GM18499 (cell line): ENCODE measurements around the gene FRMD4B.
A peak's percentile ranks its signal among the peaks of the same experiment; 100 is the strongest.
"Not testable (repeated sequence)": the region's sequence is repeated elsewhere in the genome, so short reads cannot be mapped to it uniquely, and the experiment has no call there.

Experiments used
- ATAC-seq: cut with Tn5 transposase; IDR thresholded peaks from one replicate; pipeline ENCODE4 v1.9.1; 2021; ENCODE audit warnings: moderate number of reproducible peaks; ENCODE audit not compliant: insufficient read depth, unreplicated experiment

Gene FRMD4B

DNA sequence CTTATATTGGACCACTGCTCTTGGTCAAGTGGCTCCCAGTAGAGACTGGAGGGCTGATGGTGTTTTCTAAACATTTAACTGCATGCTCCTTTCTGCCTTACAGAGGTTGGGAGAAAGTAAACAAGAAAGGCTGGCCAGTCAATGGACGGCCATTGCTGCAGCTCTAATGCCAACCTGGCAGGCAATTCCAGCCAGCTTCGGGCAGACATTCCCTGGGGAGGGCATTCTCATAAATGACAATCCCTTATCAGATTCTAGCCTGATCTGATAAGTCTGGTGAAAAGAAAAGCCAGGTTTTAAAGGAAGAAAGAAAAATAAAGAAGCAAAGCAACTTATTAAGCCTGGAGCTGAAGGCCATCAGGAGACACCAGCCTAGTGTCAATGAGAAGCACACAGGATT lies 60.7 kb downstream of the FRMD4B start:
- ATAC-seq, result no peak

DNA sequence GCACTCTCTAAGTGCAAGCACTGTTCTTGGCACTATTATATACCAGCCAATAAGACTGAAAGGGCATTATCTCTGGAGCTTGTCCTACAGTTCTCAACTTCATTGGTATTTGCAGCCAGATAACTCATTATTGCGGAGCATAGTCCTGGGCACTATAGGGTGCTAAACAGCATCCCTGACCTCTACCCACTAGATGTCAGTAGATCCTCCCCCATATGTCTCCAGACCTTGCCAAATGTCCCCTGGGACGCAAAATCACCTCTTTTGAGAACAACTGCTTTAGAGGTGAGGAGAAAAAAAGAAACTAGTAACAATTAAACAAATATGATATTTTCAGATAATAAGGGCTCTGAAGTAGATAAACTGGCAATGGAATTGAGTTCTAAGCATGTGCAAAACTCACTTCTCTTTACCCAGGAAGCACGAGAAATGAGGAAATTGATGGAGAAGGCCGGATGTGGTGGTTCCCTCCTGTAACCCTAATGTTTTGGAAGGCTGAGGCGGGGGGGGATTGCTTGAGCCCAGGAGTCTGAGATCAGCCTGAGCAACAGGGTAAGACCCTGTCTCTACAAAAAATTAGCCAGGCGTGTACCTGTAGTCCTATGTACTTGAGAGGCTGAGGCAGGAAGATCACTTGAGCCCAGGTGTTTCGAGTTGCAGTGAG lies 61.4 kb downstream of the FRMD4B start:
- no peak for ATAC-seq

DNA sequence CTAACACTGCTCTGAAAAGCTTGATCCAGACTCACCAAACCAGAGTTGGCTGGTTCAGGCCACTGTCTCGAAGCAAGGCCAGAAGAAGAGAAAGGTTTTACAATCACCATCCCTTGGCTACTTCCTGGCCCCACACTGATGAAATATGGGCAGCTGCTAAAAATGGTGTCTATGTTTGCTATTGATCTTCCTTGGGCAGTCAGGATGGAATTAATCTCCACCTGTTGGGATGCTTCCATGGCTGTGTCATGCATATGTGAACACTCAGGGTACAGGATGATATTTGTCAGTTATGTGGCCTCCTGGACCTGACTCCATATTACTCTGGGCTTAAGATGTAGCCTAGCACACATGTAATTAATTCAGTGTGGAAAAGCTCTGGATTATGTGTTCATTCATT lies 61.9 kb downstream of the FRMD4B start:
- ATAC-seq, result no peak

DNA sequence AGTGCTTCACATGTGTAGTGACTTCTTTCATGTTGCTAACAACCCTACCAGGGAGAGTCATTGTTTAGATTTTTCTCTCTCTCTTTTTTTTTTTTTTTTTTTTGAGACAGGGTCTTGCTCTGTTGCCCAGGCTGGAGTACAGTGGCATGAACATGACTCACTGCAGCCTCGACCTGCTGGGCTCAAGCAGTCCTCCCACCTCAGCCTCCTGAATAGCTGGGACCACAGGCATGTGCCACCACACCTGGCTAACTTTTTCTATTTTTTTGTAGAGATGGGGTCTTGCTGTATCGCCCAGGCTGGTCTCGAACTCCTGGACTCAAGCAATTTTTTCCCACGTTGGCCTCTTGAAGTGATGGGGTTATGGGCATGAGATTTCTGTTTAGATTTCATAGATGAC lies 63.4 kb downstream of the FRMD4B start:
- not testable (repeated sequence) for ATAC-seq

DNA sequence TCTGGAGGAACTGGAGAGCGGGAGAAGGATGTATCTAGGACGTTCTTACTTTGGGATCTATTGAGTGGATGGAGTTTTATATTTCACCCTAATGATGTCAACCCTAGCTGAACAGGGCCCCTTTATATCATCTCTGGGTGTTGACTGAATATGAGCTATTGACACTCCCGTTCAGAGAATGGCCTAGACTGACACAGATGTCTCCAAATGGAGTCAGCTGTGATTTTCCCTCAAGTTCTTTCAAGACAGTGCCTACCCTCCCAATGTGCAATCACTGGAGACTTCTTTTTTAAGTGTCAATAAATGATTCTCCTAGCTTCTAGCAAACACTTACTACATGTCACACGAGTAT lies 63.8 kb downstream of the FRMD4B start:
- ATAC-seq, result no peak

DNA sequence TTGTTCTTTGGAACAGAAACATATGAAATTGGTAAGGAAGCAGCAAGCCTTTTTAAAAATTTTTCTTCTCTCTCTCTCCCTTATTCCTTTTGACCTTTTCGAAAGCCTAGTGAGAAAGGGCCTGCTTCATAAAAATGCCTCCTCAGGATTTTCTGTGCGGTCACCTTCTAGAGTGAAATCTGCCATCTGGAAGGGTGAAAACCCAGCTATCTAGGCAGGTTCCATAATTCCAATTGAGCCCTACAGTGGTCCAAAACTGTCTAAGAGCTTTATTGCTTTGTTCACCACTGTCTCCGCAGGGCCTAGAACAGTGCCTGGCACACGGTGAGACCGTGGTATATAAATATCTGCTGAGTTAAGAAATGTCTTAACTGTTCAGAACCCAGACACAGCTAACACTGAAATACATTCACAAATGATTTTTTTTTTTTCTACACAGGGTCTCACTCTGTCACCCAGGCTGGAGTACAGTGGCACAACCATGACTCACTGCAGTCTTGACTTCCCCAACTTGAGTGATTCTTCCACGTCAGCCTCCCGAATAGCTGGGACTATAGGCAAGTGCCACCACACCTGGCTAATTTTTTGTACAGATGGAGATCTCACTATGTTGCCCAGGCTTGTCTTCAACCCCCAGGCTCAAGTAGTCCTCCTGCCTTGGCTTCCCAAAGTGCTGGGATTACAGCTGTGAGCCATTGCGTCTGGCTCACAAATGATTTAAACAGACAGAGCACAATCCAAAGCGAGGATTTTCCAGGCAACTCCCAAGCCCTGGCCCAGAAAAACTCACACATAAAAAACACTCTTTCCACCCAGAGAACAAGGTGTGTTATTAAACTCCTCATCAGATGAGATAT lies 64.4 kb downstream of the FRMD4B start:
- ATAC-seq, result no peak

DNA sequence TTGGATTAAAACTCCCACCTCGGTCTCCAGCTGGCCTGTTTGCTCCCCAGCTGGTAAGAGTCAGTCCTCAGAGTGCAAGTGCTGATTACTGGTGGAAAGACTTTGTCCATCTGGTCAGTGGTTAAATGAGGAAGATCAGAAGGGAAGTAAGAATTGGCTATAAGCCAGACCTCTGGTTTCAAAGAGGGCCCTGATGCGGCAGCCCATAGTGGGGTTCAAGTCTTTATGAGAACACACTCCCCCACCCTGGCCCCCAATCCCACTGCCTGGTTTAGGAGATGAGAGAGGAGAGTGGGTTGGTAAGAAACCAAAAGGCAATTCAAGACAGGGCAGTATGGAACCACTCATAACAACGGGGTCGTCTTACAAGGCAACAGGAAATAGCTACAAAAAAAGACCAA lies 65.0 kb downstream of the FRMD4B start:
- ATAC-seq, result peak; percentile 50

DNA sequence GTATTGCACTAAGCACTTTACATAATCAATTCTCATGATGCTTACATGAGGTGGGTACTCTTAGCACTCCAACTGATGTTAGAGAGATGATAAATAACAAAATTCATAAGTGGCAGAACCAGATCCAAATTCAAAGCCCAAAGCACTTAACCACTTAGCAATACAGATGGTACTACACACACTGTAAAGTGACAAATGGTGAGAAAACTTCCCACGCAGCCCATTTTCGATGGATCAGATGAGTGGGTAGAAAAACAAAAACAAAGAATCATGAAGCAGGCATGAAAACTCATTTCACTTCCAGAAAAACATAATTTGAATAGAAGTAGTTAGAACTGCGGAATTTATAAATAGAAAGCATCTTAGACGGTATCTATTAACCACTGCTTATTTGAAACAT lies 66.2 kb downstream of the FRMD4B start:
- ATAC-seq, result no peak

DNA sequence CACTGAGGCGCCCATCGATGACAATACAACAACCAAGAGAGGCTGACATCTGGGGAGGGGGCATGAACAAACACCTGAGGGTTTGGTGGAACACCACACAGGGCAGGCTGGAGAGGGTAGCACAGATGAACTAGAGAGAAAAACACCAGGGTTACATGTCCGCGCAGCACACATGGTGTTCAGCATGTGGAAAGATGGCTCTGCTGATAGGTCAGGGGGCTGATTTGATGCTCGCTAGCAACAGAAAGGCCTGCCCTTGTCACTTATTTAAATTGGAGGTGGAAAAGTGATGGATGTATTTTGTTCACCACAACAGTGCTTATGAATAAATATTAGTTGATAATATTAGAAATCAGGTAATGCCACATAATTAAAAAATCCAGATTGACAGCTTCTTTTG lies 67.5 kb downstream of the FRMD4B start:
- no peak for ATAC-seq

DNA sequence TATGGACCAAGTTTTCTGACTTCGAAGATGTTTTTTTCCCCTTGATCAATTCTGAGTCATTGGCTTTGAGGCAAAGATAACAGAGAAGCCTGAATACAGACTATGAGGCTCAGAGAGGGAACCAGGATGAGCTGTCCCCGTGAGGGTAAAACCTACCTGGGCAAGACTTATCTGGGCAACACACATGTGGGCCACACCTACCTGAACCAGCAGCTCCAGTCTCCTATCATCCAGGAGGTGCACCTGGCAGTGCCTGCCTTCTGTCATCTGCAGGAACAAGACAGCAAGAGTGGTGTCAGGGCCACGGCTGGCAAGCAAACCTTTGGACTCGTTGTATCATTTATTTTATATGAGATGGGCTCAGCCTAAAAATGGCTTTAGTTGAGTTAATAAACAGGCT lies 72.6 kb downstream of the FRMD4B start:
- no peak for ATAC-seq

DNA sequence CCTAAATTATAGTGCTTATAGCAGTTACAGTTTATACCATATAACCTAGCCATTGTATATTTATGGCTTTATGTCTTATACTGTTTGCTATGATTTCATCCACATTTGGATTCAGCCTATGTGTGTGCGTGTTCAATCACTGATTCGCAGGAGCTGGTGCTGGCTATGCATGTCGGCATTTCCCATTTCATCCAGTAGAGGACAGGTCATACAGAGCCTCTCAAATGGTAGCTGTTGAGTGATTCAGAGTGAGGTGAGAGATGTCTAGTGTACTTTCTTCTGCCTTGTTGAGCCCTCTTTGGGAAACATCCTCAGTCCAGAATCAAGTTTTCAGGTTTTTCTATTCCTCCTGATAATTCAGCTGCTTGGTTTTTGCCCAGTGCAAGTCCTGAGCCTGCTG lies 76.1 kb downstream of the FRMD4B start:
- no peak for ATAC-seq

DNA sequence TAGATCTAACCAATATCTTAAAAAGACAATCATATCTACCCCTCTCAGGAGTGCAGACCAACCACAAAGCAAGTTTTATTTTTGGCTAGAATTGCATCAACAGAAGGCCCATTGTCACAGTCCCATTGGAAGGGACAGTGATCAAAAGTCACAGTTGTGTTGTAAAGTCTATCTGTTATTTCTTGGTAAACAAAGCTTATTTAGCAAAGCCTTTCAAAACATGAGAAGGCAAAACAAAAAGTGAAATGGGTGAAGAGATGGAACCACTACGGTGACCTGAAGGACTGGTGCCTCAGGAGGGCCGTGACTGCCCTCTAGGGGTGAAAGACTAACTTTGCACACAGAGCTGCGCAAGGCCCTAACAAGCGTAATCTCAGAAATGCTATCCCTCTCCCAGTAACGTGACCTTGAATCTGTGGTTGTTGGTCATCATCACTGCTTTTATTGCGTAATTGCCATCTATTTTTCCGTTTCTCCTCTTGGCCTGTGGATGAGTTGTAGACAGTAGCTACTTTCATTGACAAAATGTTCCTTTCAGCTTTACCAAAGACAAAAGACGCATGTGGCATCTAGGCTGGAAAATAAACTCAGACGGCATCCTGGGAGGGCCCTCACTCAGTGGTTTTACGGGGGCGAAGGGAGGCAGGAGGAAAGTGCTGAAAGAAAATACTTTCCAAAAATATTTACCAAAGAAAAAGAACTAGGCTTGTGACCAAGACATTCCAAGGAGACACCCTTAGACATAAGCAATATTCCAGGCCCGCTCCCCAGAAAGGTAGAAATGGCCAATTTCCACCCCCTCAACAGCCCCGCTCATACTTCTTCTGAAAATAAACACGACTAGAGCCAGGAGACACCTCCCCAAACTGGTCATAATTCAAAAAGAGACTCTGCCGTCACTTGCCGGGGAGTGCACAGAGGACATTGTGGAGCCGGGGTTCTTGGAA lies 79.4 kb downstream of the FRMD4B start:
- peak; percentile 76 for ATAC-seq

DNA sequence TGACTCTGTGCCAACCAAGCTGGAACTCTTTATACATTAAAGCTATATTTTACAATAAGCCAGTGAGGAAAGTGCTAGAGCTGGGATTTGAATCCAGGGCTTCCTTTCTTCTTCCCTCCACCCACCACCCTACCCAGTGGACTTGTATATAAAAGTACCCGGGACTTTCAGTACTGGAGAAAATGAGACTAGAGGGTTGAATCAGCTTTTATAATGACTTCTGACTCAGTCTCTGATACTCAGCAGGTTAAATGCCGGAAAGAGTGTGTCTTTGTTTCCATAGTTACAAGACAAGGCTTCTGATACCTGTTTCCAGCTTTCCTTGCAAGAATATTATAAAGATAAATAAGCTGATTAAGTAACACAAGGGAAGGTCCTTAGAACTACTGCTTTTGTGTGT lies 80.9 kb downstream of the FRMD4B start:
- ATAC-seq, result no peak

DNA sequence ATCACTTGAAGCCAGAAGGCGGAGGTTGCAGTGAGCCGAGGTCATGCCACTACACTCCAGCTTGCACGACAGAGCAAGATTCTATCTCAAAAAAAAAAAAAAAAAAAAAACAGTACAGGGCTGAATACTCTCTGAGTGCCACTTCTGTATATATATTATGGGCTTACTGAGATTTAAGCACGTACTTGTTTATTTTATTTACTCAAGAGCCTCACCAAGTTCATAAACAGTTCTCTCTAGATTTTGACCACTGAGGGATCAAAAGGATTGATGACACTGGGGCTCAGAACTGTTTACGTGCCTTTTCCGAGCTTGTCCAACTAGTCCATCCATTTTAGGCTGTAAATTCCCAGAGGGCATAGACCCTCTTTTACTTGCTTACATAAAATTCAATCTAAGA lies 81.5 kb downstream of the FRMD4B start:
- no peak for ATAC-seq

DNA sequence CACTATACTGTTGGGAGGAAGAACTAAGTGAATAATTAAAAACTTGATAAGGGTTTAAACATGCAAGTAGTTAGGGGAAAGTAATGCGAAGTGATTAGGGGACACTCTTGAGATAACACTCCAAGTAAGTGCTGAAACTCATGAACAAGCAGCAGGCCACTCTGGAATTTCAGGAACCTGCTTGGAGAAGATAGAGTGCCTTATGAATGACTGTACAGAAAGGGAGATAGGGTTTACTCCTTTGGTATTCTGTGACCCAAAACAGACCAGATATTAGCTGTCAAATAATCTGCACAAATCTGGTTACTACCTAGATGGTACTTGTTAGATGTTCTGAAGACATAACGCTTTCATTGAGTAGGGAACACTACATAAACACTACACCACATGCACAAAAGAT lies 85.6 kb downstream of the FRMD4B start:
- ATAC-seq, result no peak

DNA sequence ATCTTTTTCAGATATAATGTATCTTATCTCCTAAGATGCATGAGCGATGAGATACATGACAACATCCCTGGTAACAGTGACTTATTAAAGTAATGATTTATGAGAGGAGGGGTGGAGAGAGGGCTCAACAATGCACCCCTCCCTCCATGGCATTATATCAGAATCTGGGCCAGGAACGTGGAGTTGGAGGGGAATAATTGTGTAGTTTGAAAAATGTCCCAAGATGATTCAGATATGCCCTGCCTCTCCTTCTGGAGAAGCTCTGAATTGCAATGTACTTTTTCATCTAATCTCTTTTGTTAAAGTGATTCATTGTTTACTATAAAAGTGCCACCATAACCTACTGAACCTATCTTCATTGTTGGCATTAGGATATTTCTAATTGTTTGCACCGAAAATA lies 86.5 kb downstream of the FRMD4B start:
- ATAC-seq, result no peak

DNA sequence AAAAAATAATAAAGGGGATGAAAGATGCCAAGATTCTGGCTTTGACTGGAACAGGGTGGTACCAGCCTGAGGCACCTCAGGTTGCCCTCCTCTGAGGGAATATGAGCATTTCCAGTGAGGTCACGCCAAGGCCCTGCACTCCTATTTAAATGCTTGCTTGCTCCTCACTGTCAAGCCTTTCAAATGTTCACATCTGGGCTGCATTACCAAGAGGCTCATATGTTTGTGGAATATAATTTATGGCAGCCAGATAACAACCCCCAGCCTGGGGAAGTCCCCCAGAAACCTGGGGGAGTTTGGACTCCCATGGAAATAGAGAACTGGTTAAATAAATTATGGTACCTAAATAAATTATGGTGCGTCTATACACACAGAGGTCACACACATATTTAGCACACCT lies 88.4 kb downstream of the FRMD4B start:
- no peak for ATAC-seq

DNA sequence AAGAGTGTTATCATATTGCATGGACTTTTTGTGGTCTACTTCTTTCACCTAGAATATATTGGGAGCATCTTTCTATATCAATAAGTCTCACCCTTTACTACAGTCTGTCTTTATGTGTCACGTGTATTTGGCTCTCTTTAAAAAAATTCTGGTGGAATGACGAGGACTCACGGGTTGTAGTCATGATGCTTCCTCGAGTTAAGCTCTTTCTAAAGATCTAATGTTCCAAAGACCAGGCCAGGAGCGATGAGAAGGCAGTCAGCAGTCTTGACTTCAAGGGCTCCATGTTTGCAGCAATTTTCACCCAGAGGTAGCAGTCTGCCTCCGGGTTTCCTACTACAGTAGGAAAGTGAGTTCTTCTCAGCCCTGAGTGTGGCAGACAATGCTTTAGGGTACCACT lies 88.9 kb downstream of the FRMD4B start:
- no peak for ATAC-seq

DNA sequence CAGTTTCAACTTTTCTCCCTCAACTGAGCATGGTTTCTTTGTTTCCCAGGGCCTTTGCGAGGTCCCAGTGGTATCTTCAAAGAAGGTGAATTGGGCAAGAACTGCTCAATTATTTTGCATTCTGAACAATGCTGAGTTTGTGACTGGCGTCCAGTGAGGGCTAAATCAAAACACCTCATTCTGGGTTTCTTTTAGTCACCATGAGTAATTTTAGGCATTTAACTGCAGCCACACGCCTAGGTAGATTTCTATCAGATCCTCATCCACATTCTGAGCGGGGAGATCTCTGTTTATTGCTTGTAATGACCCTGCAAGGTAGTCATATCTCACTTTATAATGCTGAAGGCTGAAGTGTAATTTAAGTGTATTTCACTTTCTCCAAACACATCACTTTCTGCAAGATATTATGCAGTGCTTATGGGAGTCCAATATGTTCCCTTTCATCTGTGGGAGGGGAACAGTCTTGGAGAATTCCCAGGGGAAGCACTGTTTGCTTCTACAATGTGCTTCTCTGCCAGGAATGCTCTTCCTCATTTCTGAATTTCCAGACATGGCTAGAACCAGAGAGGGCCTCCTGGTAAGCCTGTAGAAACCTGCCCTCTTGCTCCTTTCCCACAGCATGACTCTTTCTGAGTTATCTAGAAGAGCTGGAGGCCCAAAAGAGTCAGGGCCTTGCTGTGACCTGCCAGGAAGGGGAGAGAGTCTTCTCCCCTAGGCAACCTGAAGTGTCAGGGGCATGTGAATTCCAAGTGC lies 91.7 kb downstream of the FRMD4B start:
- no peak for ATAC-seq

DNA sequence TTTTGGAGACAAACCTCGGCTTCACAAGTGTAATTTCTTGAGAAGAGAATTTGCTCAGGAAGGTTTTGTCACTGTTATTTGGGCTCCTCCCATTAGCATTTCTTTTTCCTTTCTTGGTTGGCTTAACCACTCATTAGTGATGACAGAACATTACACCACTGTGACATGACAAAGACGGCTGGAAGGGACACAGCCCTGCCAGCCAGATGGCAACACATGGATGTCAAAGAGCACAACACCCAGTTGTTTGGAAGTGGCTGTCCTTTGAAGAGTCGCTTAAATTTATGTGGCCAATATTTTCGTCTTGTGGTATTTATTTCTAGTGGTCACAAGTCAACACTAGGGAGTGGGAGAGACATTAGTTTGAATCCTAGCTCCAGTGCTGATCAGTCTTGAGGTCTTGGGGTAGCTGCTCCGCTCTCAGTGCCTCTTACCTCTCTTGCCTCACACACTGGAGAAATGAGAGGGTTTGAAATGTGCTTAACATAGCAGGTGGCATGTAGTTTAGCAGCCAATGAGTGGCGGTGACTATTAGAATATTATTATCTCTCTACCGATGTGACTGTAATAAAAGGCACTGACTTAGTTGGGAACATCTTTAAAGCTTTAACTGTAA lies 92.8 kb downstream of the FRMD4B start:
- no peak for ATAC-seq
